HEK293 (cell line): ENCODE results near the gene RNF212.

Source experiments
- ATF2 ChIP-seq: fragments of 450-650 bp; formaldehyde crosslinking; IDR thresholded peaks from 2 replicates; pipeline ENCODE4 v1.5.1; 2016; ENCODE audit warnings: missing biosample characterization, missing genetic modification characterization, low read depth
- BCL11A ChIP-seq: fragments of 450-650 bp; formaldehyde crosslinking; IDR thresholded peaks from 2 replicates; pipeline ENCODE4 v1.5.1; 2016; ENCODE audit warnings: low read depth, missing biosample characterization, missing genetic modification characterization
- CTCF ChIP-seq: fragments of 450-650 bp; formaldehyde crosslinking; IDR thresholded peaks from 2 replicates; pipeline ENCODE4 v1.5.1; 2016; ENCODE audit warnings: missing biosample characterization, missing genetic modification characterization
- ELK4 ChIP-seq: IDR thresholded peaks from 2 replicates; pipeline ENCODE4 v1.6.1; 2011; ENCODE audit warnings: mild to moderate bottlenecking, low read depth, low read length, borderline replicate concordance
- PRDM6 ChIP-seq: fragments of 450-650 bp; formaldehyde crosslinking; IDR thresholded peaks from 2 replicates; pipeline ENCODE4 v1.5.1; 2017; ENCODE audit warnings: missing biosample characterization, missing genetic modification characterization
- ZBTB26 ChIP-seq: fragments of 450-650 bp; formaldehyde crosslinking; optimal IDR thresholded peaks from 2 replicates; pipeline ENCODE3; 2016; ENCODE audit warnings: missing biosample characterization, mild to moderate bottlenecking, missing genetic modification characterization
- ZNF18 ChIP-seq: fragments of 450-650 bp; formaldehyde crosslinking; IDR thresholded peaks from 2 replicates; pipeline ENCODE4 v1.5.1; 2016; ENCODE audit warnings: missing biosample characterization, missing genetic modification characterization
- ZNF324 ChIP-seq: fragments of 450-650 bp; formaldehyde crosslinking; IDR thresholded peaks from 2 replicates; pipeline ENCODE4 v1.5.1; 2016; ENCODE audit warnings: missing biosample characterization, missing genetic modification characterization
- ZNF404 ChIP-seq: fragments of 450-650 bp; formaldehyde crosslinking; IDR thresholded peaks from 2 replicates; pipeline ENCODE4 v1.5.1; 2017; ENCODE audit warnings: missing biosample characterization, missing genetic modification characterization
- ZNF555 ChIP-seq: fragments of 450-650 bp; formaldehyde crosslinking; conservative IDR thresholded peaks from 2 replicates; pipeline ENCODE4 v1.5.1; 2017; ENCODE audit warnings: missing biosample characterization, mild to moderate bottlenecking, missing genetic modification characterization, inconsistent platforms
- ZNF600 ChIP-seq: fragments of 450-650 bp; formaldehyde crosslinking; IDR thresholded peaks from 2 replicates; pipeline ENCODE4 v1.5.1; 2016; ENCODE audit warnings: missing biosample characterization, missing genetic modification characterization
- ZNF704 ChIP-seq: fragments of 450-650 bp; formaldehyde crosslinking; IDR thresholded peaks from 2 replicates; pipeline ENCODE4 v1.5.1; 2016; ENCODE audit warnings: missing biosample characterization, missing genetic modification characterization
- ZNF785 ChIP-seq: fragments of 450-650 bp; formaldehyde crosslinking; IDR thresholded peaks from 2 replicates; pipeline ENCODE4 v1.5.1; 2016; ENCODE audit warnings: missing biosample characterization, missing genetic modification characterization
- ZNF792 ChIP-seq: fragments of 450-650 bp; formaldehyde crosslinking; IDR thresholded peaks from 2 replicates; pipeline ENCODE4 v1.5.1; 2016; ENCODE audit warnings: missing biosample characterization, missing genetic modification characterization

- TF ChIP-seq ZNF704 (tag by site-specific recombination) (no peak), BCL11A (tag by site-specific recombination) (no peak), ZNF324 (tag by site-specific recombination) (no peak), PRDM6 (tag by site-specific recombination) (no peak), ZNF600 (tag by site-specific recombination) (no peak), CTCF (tag by site-specific recombination) (no peak), ZNF555 (tag by site-specific recombination) (no peak), ATF2 (tag by site-specific recombination) (no peak), ZNF785 (tag by site-specific recombination) (no peak), ZNF404 (tag by site-specific recombination) (no peak), ZNF18 (tag by site-specific recombination) (no peak), ZBTB26 (tag by site-specific recombination) (no peak), ELK4 (no peak), ZNF792 (tag by site-specific recombination) (no peak)
Observed at GRCh38 chr4:1047976-1048772, 65.2 kb downstream of the RNF212 start.
